HUES6 (cell line): ENCODE results near the gene NUP54.

Experiments
- H3K27ac ChIP-seq: 2 replicates; pipeline ENCODE4 v1.7.0; 2013; ENCODE audit warnings: low read depth, mild to moderate bottlenecking, low read length, inconsistent platforms
- H3K27me3 ChIP-seq: 2 replicates; pipeline ENCODE4 v1.6.1; 2013; ENCODE audit warnings: low read length; ENCODE audit not compliant: control insufficient read depth, insufficient read depth
- H3K36me3 ChIP-seq: 2 replicates; pipeline ENCODE4 v1.6.1; 2013; ENCODE audit warnings: low read length; ENCODE audit not compliant: control insufficient read depth, insufficient read depth
- H3K4me1 ChIP-seq: 2 replicates; pipeline ENCODE4 v1.6.1; 2013; ENCODE audit warnings: low read length; ENCODE audit not compliant: control insufficient read depth, insufficient read depth
- H3K4me3 ChIP-seq: 2 replicates; pipeline ENCODE4 v1.5.1; 2013; ENCODE audit warnings: low read depth, low read length
- H3K9ac ChIP-seq: one replicate; pipeline ENCODE4 v1.6.1; 2013; ENCODE audit warnings: mild to moderate bottlenecking, low read length
- H3K9me3 ChIP-seq: 2 replicates; pipeline ENCODE4 v1.6.1; 2013; ENCODE audit warnings: low read depth, low read length; ENCODE audit not compliant: control insufficient read depth, insufficient read depth

The NUP54 gene

GRCh38 chr4:76147454-76148141 lies 599 bp downstream of the NUP54 start:
- Histone ChIP-seq H3K36me3 (peaks cover 18% of the 10 kb centered on the region), H3K27ac (peak overlapping the region; percentile 98), H3K9ac (peak overlapping the region; percentile 97), H3K4me1 (peaks cover 4% of the 10 kb centered on the region; the same call in 1 of the 2 replicates), H3K9me3 (no peaks in the 10 kb centered on the region), H3K4me3 (peak overlapping the region; percentile 83), H3K27me3 (no peaks in the 10 kb centered on the region)

DNA sequence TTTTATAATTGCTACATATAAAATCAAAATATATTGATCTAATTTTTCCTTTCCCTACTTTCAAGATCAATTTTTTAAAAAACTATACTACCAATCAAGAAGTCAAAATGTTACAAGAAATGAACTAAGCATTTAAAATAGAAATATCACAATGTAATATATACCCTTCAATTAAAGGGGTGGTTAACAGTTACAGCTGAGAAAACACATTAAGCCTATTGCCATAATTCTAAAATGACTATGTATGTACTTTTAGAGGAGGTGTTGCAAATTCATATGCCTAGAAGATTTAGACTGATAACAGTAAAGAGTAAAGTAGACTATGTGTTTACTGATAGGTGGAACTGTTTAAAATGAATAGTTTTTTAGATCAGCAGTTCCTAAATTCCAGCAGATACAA lies 3.7 kb downstream of the NUP54 start:
- Histone ChIP-seq H3K4me3 (no peak overlapping the region), H3K36me3 (peaks cover 49% of the 10 kb centered on the region), H3K9ac (no peak overlapping the region), H3K27me3 (no peaks in the 10 kb centered on the region), H3K4me1 (peaks cover 4% of the 10 kb centered on the region; the same call in 1 of the 2 replicates), H3K27ac (no peak overlapping the region), H3K9me3 (no peaks in the 10 kb centered on the region)

DNA sequence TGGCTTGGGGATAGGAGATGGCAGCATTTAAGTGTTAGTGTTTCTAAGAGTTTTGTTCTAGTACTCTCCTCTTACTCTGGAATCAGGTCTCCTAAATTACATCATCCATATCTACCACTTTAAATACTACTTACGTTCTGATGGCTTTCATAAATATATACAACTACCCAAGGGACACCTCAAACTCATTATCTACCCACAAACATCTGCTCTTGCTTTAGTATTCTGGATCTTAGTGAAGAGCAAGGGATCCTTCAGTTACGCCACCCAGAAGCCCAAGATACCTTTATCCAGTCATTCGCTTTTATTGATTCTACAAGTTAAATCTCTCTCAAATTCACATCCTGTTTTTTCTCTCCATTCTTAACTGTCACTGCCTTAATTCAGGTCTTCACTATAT lies 7.0 kb downstream of the NUP54 start:
- peaks cover 78% of the 10 kb centered on the region for H3K36me3 ChIP-seq

DNA sequence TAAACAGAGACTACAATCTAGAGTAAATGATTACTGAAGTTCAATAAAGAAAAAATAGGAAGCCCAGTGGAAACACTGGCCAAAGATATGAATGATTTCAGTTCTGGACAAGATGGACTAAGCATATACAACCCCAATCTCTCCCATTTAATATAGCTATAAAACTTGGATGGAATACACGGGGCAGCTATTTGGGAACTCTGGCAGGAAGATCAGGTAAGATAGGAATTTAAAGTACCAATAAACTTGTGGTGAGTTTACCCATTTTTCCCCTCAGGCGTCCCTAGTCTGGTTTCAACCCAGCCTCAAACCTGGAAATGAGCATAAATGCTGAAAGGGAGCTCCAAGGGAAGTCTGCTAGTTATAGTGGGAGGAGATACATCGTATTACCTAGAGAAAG lies 20.4 kb downstream of the NUP54 start:
- no peaks in the 10 kb centered on the region for H3K9me3 ChIP-seq
- no peaks in the 10 kb centered on the region for H3K4me1 ChIP-seq
- no peak overlapping the region for H3K4me3 ChIP-seq
- no peak overlapping the region for H3K27ac ChIP-seq
- H3K36me3 ChIP-seq = peaks cover 88% of the 10 kb centered on the region
- H3K9ac ChIP-seq = no peak overlapping the region
- H3K27me3 ChIP-seq = no peaks in the 10 kb centered on the region

More for the DNA sequence above, 7.0 kb downstream of the NUP54 start:
- Histone ChIP-seq H3K27me3 (no peaks in the 10 kb centered on the region), H3K9ac (no peak overlapping the region), H3K4me3 (no peak overlapping the region), H3K4me1 (peaks cover 1% of the 10 kb centered on the region; the same call in 1 of the 2 replicates), H3K27ac (no peak overlapping the region), H3K9me3 (no peaks in the 10 kb centered on the region)

DNA sequence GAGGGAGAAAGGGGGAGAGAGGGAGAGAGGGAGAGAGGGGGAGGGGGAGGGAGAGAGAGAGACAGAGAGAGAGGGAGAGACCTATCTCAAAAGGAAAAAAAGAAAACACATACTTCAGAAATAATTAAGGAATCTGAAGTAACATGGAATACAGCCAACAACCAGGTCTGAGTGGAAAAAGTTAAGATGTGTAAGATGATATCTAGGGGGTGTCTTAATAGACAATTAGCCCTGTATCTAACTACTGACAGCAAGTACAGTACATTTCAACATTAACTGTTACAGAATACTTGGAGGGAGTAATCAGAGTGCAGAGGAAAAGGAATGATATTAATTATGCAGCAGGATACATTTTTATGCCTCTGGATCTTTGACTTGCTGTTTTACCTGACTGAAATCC lies 22.4 kb downstream of the NUP54 start:
- Histone ChIP-seq H3K36me3 (peaks cover 90% of the 10 kb centered on the region), H3K9ac (no peak overlapping the region)

DNA sequence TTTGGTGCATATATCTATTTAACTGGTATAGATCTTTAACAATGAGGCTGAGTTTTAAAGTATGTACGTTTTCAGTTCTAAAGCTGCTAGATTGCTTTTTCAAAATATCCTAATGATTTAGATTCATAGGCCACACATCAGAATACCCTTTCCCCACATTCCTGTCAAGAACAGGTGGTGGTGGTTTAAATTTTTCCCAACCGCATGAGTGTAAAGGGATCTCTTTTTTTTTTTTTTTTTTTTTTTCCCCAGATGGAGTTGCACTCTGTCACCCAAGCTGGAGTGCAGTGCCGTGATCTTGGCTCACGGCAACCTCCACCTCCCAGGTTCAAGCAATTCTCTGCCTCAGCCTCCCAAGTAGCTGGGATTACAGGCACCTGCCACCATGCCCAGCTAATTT lies 28.0 kb downstream of the NUP54 start:
- Histone ChIP-seq H3K4me1 (no peaks in the 10 kb centered on the region), H3K9ac (no peak overlapping the region), H3K27me3 (no peaks in the 10 kb centered on the region), H3K4me3 (no peak overlapping the region), H3K9me3 (no peaks in the 10 kb centered on the region), H3K27ac (no peak overlapping the region), H3K36me3 (peaks cover 94% of the 10 kb centered on the region)

More for the DNA sequence above, 22.4 kb downstream of the NUP54 start:
- Histone ChIP-seq H3K4me3 (no peak overlapping the region), H3K9me3 (no peaks in the 10 kb centered on the region), H3K27ac (no peak overlapping the region), H3K27me3 (no peaks in the 10 kb centered on the region), H3K4me1 (no peaks in the 10 kb centered on the region)

DNA sequence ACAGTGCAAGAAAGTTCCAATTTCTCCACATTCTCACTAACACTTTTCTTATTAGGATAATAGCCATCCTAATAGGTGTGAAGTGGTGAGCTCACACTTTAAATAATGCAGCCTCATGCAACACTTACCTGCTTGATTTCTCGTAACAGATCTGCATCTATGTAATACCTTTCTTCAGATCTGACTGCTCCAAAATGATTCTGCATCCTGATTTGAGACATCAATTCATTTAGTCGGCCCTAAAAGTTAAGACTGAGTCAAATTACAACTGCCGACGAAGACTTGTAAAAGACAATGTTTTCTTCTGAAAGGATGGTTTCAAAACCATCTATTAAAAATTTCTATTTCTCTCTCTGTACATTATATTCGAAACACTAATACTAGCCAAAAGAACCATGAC lies 30.7 kb downstream of the NUP54 start:
- Histone ChIP-seq H3K27ac (no peak overlapping the region), H3K9me3 (no peaks in the 10 kb centered on the region), H3K4me1 (no peaks in the 10 kb centered on the region), H3K36me3 (peaks cover 94% of the 10 kb centered on the region), H3K4me3 (no peak overlapping the region), H3K9ac (no peak overlapping the region), H3K27me3 (no peaks in the 10 kb centered on the region)

- Histone ChIP-seq H3K27ac (no peak overlapping the region), H3K4me1 (no peaks in the 10 kb centered on the region), H3K36me3 (peaks cover 93% of the 10 kb centered on the region), H3K9ac (no peak overlapping the region), H3K9me3 (no peaks in the 10 kb centered on the region), H3K4me3 (no peak overlapping the region), H3K27me3 (no peaks in the 10 kb centered on the region)
These were observed 31.4 kb downstream of the NUP54 start for GRCh38 chr4:76116821-76117220.

GRCh38 chr4:76108467-76109181 lies 39.6 kb downstream of the NUP54 start:
- peaks cover 6% of the 10 kb centered on the region; the same call in 1 of the 2 replicates for H3K27me3 ChIP-seq
- H3K4me3 ChIP-seq = no peak overlapping the region
- no peak overlapping the region for H3K9ac ChIP-seq
- no peak overlapping the region for H3K27ac ChIP-seq
- no peaks in the 10 kb centered on the region for H3K4me1 ChIP-seq
- H3K9me3 ChIP-seq = no peaks in the 10 kb centered on the region
- peaks cover 18% of the 10 kb centered on the region for H3K36me3 ChIP-seq

DNA sequence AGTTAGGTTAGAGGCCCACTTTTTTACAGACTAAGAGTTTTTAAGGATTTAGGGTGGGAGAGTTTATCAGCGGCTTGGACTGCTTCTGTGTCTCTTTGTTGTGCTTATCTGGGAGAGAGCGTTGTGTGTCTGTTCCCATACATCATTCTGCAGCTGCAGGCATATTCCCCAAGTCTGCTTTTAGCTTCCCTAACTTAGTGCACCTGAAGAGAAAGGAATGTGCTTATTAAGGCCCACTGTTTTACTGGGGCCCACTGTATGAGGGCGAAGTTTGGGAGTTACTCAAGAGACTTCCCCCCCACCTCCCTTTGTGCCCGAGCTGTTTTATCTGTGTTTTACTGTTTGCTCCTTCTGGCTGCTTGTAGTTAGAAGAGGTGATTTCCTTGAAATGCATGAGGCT lies 41.8 kb downstream of the NUP54 start:
- Histone ChIP-seq H3K4me1 (no peaks in the 10 kb centered on the region), H3K9me3 (no peaks in the 10 kb centered on the region), H3K4me3 (no peak overlapping the region), H3K27ac (no peak overlapping the region), H3K9ac (no peak overlapping the region), H3K36me3 (no peaks in the 10 kb centered on the region), H3K27me3 (peaks cover 6% of the 10 kb centered on the region; the same call in 1 of the 2 replicates)

- Histone ChIP-seq H3K4me3 (no peak overlapping the region), H3K27me3 (peaks cover 6% of the 10 kb centered on the region; the same call in 1 of the 2 replicates)
These were observed 42.5 kb downstream of the NUP54 start for GRCh38 chr4:76105652-76106051.

More at GRCh38 chr4:76105652-76106051, 42.5 kb downstream of the NUP54 start:
- Histone ChIP-seq H3K36me3 (no peaks in the 10 kb centered on the region), H3K9me3 (no peaks in the 10 kb centered on the region), H3K4me1 (no peaks in the 10 kb centered on the region), H3K9ac (no peak overlapping the region), H3K27ac (no peak overlapping the region)
